GM18508 (cell line): Measurements from ENCODE around the gene ANAPC5.
"Not testable (repeated sequence)": the region's sequence is repeated elsewhere in the genome, so short reads cannot be mapped to it uniquely, and the experiment has no call there.

Experiments used
- ATAC-seq: cut with Tn5 transposase; IDR thresholded peaks from one replicate; pipeline ENCODE4 v1.9.1; 2021; ENCODE audit warnings: moderate number of reproducible peaks; ENCODE audit not compliant: insufficient read depth, unreplicated experiment

The ANAPC5 gene

GRCh38 chr12:121351820-121352681 is at the start of gene ANAPC5:
Gene ANAPC5, minus strand, starts transcription at chr12:121352411. Its CDS starts 71 bp downstream, at chr12:121352340.
- ATAC-seq: peak; percentile 86

DNA sequence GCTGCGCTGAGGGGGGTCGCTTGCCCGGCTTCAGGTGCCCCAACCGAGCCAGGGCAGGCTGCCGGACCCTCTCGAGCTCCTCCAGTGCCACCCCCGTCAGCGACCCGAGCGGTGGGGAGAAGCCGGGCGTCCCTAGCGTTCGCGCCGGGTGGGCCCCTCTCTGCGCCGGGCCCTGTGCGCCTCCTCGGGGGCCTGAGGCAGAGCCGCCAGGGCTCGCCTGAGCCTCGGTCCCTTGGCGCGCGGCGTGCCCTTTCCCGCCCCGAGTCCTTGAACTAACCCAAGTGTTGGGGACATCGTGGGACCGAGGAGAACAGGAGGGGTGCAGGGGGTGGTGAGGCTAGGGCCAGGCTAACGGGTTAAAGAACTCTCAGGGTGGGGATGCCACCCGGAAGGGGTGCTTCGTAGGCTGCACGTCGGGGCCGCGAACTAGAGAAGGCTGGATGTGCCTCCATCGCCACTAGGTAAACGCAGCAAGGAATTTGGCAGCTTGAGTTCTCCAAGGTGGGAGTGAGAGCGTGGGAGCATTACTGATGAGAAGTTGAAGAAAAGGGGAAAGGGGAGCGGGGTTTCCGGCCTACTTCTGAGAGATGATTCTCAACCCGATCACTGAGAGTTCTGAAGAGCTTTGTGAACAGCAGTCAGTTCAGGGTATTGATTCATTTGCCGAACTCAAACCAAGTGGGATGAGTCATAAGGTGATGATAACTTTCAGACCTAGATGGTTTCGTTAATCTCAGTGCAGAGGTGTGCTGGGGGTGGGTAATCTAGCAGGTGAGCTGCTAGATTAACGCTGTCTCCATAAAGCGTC is 48.3 kb upstream of the ANAPC5 start:
- no peak for ATAC-seq

DNA sequence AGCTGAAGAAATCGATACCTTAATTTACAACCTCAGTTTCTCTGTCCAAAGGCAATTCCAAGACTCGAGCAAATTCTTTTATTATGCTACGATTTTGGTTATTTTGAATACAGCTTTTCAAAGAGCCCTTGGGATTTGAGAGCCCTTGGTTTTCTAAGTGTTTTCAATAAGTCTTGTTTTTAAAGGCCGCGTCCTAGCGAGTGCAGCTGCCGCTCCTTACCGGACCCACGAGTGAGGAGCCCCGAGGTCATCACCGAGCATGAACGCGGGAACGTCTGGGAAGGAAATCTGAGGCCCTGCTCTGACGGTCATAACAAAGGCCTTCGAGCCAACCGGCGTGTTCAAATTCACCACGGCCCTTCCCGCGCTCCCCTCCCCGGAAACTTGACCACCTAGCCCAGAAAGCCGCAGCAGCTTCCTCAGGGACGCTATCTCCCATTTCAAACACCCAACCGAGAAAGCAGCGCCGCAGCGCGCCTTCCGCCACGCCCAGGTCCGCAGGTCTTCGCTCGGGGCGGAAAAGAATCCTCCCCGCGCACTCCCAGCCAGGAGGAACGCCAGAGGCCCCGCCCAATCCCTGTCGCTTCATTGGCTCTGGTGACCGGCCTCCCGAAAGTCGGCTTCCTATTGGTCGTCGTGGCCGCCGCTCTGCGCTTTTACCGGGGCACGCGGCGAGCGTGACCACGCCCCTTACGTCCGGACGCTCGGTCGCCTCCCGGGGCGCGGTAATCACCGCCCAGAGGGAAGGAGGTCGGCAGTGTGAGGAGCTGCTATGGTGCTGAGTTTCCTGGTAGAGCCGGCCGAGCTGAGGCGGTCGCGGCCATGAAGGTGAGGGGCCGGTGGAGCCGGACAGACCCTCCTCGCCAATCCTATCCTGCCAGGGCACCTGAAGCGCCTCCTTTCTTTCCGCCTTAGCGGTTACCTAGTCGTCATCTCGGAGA is 47.5 kb upstream of the ANAPC5 start, which contains the start of gene RNF34:
RNF34 (plus strand) TSS at position 728 of the 941 bp plus-strand sequence; CDS start at position 823, 95 bp downstream.
- peak; percentile 68 for ATAC-seq

DNA sequence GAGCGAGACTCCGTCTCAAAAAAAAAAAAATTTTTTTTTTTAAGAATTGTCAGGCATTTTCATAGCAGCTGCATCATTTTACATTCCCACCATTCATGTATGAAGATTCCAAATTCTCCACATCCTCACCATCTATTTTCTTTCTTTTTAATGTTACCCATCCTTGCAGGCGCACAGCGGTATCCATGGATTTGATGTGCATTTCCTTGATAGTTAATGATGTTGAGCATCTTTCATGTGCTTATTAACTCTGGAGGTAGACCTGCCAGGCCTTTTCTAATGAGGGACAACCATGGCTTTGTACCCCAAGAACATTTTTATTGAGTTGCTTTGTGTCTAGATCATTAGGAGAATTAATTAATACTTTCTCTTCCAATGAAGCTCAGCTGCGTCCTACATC is 46.1 kb upstream of the ANAPC5 start:
- ATAC-seq: no peak

DNA sequence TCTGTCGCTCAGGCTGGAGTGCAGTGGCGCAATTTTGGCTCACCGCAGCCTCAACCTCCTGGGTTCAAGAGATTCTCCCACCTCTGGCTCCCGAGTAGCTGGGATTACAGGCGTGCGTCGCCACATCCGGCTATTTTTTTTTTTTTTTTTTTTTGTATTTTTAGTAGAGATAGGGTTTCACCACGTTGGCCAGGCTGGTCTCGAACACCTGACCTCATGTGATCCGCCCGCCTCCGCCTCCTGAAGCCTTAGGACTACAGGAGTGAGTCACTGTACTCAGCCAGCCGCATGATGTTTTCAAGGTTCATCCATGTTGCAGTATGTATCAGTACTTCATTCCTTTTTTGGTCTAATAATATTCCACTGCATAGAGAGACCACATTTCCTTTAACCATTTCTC is 45.3 kb upstream of the ANAPC5 start:
- ATAC-seq: no peak

GRCh38 chr12:121392325-121392716 is 40.1 kb upstream of the ANAPC5 start:
- ATAC-seq: no peak

DNA sequence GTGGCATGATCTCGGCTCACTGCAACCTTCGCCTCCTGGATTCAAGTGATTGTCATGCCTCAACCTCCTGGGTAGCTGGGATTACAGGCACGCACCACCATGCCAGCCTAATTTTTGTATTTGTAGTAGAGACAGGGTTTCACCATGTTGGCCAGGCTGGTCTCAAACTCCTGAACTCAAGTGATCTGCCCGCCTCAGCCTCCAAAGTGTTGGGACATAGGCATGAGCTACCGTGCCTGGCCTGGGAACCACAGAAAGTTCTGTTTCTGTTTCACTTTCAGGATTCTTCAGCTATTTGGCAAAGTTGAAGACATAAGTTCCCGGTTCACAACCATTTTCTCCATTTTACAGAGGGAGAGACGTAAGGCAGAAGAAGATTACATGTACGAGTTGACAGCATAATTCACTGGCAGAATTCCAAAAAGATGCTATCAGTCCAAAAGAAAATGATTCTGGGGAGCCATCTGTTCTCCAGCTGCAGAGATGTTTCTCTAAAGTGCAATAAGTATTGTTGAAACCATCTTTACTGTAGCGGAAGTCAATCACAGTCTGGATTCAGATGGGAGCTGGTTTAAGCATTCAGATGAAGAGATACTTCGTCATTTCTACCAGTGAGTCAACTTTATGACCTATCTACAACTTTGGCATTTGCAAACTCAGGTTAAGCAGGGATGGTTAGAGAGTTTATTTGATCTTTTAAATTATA is 39.6 kb upstream of the ANAPC5 start:
- ATAC-seq: no peak

- no peak for ATAC-seq
These were observed 38.6 kb upstream of the ANAPC5 start for GRCh38 chr12:121390856-121391255.

DNA sequence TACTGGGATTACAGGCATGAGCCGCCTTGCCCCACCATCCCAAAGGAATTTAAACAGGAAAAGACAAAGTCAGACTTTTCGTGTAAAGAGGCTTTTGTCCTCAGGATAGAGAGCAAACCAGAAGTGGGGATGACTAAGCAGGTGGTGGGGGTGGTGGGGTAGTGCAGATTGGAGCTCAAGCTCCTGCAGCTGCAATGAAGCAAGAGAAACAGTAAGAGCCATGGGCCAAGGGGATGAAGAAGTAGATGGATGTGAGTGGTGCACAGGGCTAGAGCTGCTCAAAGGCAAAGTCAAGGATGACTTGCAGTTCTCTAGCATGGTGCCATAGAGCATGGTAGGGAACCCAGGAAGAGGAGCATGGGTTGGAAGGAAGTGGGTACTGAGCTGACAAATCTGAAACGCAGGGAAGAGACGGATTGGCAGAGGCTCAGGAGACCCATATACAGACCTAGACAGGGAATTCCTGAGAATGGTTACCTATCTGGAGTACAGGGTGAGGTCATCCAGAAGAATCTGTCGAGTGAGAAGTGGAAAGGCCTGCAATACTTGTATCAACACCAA is 36.3 kb upstream of the ANAPC5 start:
- no peak for ATAC-seq

- not testable (repeated sequence) for ATAC-seq
These were observed 32.7 kb upstream of the ANAPC5 start for GRCh38 chr12:121384891-121385290.

DNA sequence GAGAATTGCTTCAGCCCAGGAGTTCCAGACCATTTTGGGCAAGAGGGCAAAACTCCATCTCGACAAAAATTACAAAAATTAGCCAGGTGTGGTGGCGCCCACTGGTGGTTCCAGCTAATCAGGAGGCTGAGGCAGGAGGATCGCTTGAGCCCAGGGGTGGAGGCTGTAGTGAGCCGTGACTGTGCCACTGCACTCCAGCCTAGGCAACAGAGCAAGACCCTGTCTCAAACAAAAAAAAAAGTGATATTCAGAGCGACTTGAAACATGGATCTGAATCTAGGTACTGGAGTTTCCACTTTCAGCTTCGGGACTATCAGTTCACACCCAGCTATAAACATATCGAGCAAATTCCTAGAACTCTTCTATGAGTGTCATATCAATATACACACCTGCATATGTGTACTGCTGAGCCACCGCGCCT is 31.4 kb upstream of the ANAPC5 start:
- no peak for ATAC-seq

- ATAC-seq: no peak
These were observed 27.7 kb upstream of the ANAPC5 start for GRCh38 chr12:121379945-121380344.

- ATAC-seq: no peak
These were observed 26.5 kb upstream of the ANAPC5 start for GRCh38 chr12:121378736-121379135.

DNA sequence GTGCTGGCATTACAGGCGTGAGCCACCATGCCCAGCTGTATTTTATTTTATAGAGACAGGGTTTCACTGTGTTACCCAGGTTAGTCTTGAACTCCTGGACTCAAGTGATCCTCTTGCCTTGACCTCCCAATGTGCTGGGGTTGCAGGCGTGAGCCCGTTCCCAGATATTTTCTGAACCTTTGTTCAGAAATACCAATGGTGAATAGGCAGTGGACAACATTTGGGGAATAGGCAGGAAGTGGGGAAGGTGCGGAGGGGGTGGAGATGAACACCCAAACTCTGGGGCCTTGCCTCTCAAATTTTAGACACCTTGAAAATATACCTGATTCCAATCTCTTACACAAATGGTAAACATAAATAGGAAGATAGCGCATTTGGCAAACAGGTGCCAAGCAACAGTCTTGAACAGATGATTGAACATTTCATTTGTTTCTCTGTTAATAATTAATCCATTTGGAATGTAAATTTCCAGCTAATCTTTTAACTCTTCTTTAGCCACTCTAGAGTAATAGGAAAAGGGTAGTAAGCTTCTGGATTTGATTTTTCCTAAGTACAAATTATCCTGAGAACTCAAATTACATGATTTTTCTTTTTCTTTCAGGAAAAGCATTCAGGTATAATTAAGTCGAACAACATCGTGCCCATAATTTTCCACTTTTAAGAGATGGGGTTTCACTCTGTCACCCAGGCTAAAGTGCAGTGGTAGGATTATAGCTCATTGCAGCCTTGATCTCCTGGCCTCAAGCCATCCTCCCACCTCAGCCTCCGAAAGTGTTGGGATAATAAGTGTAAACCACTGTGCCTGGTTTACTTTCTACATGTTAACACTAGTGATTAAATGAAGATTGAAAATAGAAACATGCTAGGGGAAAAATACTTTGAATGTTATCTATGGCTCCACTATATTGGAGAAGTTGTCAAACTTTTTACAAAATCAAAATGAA is 24.8 kb upstream of the ANAPC5 start:
- ATAC-seq: no peak

DNA sequence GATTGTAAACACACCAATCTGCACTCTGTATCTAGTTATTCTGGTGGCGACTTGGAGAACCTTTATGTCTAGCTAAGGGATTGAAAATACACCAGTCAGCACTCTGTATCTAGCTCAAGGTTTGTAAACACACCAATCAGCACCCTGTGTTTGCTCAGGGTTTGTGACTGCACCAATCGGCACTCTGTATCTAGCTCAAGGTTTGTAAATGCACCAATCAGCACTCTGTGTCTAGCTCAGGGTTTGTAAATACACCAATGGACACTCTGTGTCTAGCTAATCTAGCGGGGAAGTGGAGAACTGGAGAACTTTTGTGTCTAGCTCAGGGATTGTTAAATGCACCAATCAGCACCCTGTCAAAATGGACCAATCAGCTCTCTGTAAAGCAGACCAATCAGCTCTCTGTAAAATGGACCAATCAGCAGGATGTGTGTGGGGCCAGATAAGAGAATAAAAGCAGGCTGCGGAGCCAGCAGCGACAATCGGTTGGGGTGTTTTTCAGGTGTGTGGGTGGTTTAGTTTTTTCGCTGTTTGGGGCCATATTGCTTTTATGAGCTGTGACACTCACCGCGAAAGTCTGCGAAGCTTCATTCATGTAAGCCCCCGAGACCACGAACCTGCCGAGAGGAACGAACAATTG is 22.9 kb upstream of the ANAPC5 start:
- ATAC-seq: not testable (repeated sequence)

DNA sequence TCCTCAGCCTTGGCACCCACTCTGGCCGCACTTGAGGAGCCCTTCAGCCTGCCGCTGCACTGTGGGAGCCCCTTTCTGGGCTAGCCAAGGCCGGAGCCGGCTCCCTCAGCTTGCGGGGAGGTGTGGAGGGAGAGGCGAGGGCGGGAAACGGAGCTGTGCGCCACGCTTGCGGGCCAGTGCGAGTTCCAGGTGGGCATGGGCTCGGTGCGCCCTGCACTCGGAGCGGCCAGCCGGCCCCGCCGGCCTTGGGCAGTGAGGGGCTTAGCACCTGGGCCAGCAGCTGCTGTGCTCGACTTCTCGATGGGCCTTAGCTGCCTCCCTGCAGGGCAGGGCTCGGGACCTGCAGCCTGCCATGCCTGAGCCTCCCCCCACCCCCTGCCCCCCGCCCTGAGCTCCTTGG is 22.1 kb upstream of the ANAPC5 start:
- not testable (repeated sequence) for ATAC-seq

DNA sequence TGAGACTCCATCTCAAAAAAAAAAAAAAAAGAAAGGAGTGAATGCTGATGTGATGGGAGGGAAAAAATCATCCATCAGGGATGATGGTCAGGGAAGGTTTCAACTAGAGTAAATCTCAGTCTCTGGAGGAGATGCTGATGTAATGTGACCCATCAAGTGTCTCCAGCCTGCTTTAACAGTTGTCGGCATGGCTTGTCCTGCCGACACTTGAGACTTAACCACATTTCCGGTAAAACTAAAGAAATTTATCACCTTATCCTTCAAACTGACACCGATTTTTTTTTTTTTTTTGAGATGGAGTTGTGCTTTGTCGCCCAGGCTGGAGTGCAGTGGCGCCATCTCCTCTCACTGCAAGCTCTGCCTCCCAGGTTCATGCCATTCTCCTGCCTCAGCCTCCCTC is 21.5 kb upstream of the ANAPC5 start:
- no peak for ATAC-seq

- ATAC-seq: no peak
These were observed 19.2 kb upstream of the ANAPC5 start for GRCh38 chr12:121371404-121371803.
